GM21360 (cell line): ENCODE measurements around the gene CUL1.

ENCODE experiments used
- ATAC-seq: cut with Tn5 transposase; IDR thresholded peaks from one replicate; pipeline ENCODE4 v1.9.1; 2021; ENCODE audit warnings: mild to moderate bottlenecking, moderate library complexity; ENCODE audit not compliant: unreplicated experiment

The CUL1 gene

GRCh38 chr7:148753224-148753623, 54.5 kb downstream of the CUL1 start:
- ATAC-seq, result no peak

GRCh38 chr7:148754912-148755311, 56.2 kb downstream of the CUL1 start:
- no peak for ATAC-seq

GRCh38 chr7:148761499-148762278, 63.0 kb downstream of the CUL1 start:
- no peak for ATAC-seq

- no peak for ATAC-seq
Measured at GRCh38 chr7:148763622-148764021, 64.9 kb downstream of the CUL1 start.

- no peak for ATAC-seq
Measured at GRCh38 chr7:148770004-148770403, 71.3 kb downstream of the CUL1 start.

- no peak for ATAC-seq
Measured at GRCh38 chr7:148772297-148773089, 73.8 kb downstream of the CUL1 start.

GRCh38 chr7:148773334-148773733, 74.6 kb downstream of the CUL1 start:
- ATAC-seq, result peak; percentile 91

GRCh38 chr7:148774471-148774870, 75.8 kb downstream of the CUL1 start:
- ATAC-seq, result no peak

GRCh38 chr7:148782757-148783456, 84.2 kb downstream of the CUL1 start:
- ATAC-seq, result no peak

GRCh38 chr7:148783801-148784527, 85.3 kb downstream of the CUL1 start:
- no peak for ATAC-seq

GRCh38 chr7:148787571-148788295, 89.0 kb downstream of the CUL1 start:
- ATAC-seq, result no peak

GRCh38 chr7:148789220-148789619, 90.5 kb downstream of the CUL1 start:
- no peak for ATAC-seq

- no peak for ATAC-seq
Measured at GRCh38 chr7:148790131-148790726, 91.5 kb downstream of the CUL1 start.

GRCh38 chr7:148790850-148791249, 92.1 kb downstream of the CUL1 start:
- no peak for ATAC-seq

GRCh38 chr7:148791546-148791945, 92.8 kb downstream of the CUL1 start:
- ATAC-seq, result no peak

- no peak for ATAC-seq
Measured at GRCh38 chr7:148793590-148793989, 94.9 kb downstream of the CUL1 start.

- ATAC-seq, result no peak
Measured at GRCh38 chr7:148794476-148794875, 95.8 kb downstream of the CUL1 start.

GRCh38 chr7:148796841-148797240, 98.1 kb downstream of the CUL1 start:
- no peak for ATAC-seq

- ATAC-seq, result no peak
Measured at GRCh38 chr7:148799893-148800555, 101.3 kb downstream of the CUL1 start.
